ENCODE results near the gene ALB. TPM values are rescaled to one million over a fixed set of nuclear protein-coding genes. Genes with fewer than 3 reads are reported as not detected.

The ALB gene
- total RNA-seq, 1 donor from 2014 or later, result not detected

- DNase-seq (ENCODE audit: low spot score), result no peak
- peaks cover 17% of the 10 kb centered on the region for H3K27me3 Mint-ChIP-seq (ENCODE audit: low read depth)
- H3K9me3 Mint-ChIP-seq (ENCODE audit: low read depth), result no peaks in the 10 kb centered on the region
These were observed 16.5 kb downstream of the ALB start for GRCh38 chr4:73420615-73421014.

GRCh38 chr4:73421708-73422457, 17.8 kb downstream of the ALB start:
- H3K27ac Mint-ChIP-seq (ENCODE audit: unreplicated experiment), result no peak overlapping the region
- no peak for TF ChIP-seq CTCF (IDR thresholded peaks at IDR 0.05)
- H3K36me3 Mint-ChIP-seq (ENCODE audit: low read depth), result no peaks in the 10 kb centered on the region
- no peak overlapping the region for H3K4me3 Mint-ChIP-seq (ENCODE audit: unreplicated experiment)
- peaks cover 23% of the 10 kb centered on the region for H3K27me3 Mint-ChIP-seq (ENCODE audit: low read depth)
- H3K4me1 Mint-ChIP-seq (ENCODE audit: low read depth), result no peaks in the 10 kb centered on the region
- DNase-seq (ENCODE audit: low spot score), result no peak
- H3K9me3 Mint-ChIP-seq (ENCODE audit: low read depth), result no peaks in the 10 kb centered on the region

More at GRCh38 chr4:73420615-73421014, 16.5 kb downstream of the ALB start:
- Mint-ChIP-seq H3K4me3 (ENCODE audit: unreplicated experiment) (no peak overlapping the region), H3K27ac (ENCODE audit: unreplicated experiment) (no peak overlapping the region), H3K36me3 (ENCODE audit: low read depth) (no peaks in the 10 kb centered on the region), H3K4me1 (ENCODE audit: low read depth) (no peaks in the 10 kb centered on the region)
- TF ChIP-seq CTCF (IDR thresholded peaks at IDR 0.05), result no peak

- no peaks in the 10 kb centered on the region for H3K4me1 Mint-ChIP-seq (ENCODE audit: low read depth)
- H3K27me3 Mint-ChIP-seq (ENCODE audit: low read depth), result peaks cover 23% of the 10 kb centered on the region
- H3K27ac Mint-ChIP-seq (ENCODE audit: unreplicated experiment), result no peak overlapping the region
- TF ChIP-seq CTCF (IDR thresholded peaks at IDR 0.05), result no peak
- no peaks in the 10 kb centered on the region for H3K36me3 Mint-ChIP-seq (ENCODE audit: low read depth)
- H3K4me3 Mint-ChIP-seq (ENCODE audit: unreplicated experiment), result no peak overlapping the region
- DNase-seq (ENCODE audit: low spot score), result no peak
- no peaks in the 10 kb centered on the region for H3K9me3 Mint-ChIP-seq (ENCODE audit: low read depth)
These were observed 18.3 kb downstream of the ALB start for GRCh38 chr4:73422458-73422752.

GRCh38 chr4:73423184-73423583, 19.1 kb downstream of the ALB start:
- DNase-seq (ENCODE audit: low spot score), result no peak
- Mint-ChIP-seq H3K9me3 (ENCODE audit: low read depth) (no peaks in the 10 kb centered on the region), H3K36me3 (ENCODE audit: low read depth) (no peaks in the 10 kb centered on the region), H3K27me3 (ENCODE audit: low read depth) (peaks cover 26% of the 10 kb centered on the region), H3K4me1 (ENCODE audit: low read depth) (no peaks in the 10 kb centered on the region), H3K4me3 (ENCODE audit: unreplicated experiment) (no peak overlapping the region), H3K27ac (ENCODE audit: unreplicated experiment) (no peak overlapping the region)
- no peak for TF ChIP-seq CTCF (IDR thresholded peaks at IDR 0.05)

GRCh38 chr4:73426666-73427065, 22.6 kb downstream of the ALB start:
- H3K36me3 Mint-ChIP-seq (ENCODE audit: low read depth), result no peaks in the 10 kb centered on the region
- no peak for DNase-seq (ENCODE audit: low spot score)
- TF ChIP-seq CTCF (IDR thresholded peaks at IDR 0.05), result no peak
- H3K9me3 Mint-ChIP-seq (ENCODE audit: low read depth), result no peaks in the 10 kb centered on the region
- no peak overlapping the region for H3K4me3 Mint-ChIP-seq (ENCODE audit: unreplicated experiment)
- H3K4me1 Mint-ChIP-seq (ENCODE audit: low read depth), result no peaks in the 10 kb centered on the region
- H3K27me3 Mint-ChIP-seq (ENCODE audit: low read depth), result peaks cover 40% of the 10 kb centered on the region
- no peak overlapping the region for H3K27ac Mint-ChIP-seq (ENCODE audit: unreplicated experiment)
